ENCODE measurements around the gene AGPAT1. TPM values are rescaled to one million over a fixed set of nuclear protein-coding genes. Genes with fewer than 3 reads are reported as not detected.

Gene AGPAT1
- total and polyA plus RNA-seq, 2 of the 8 experiments (the other 6 are each of a cell fraction or from before 2014, with no cell fraction given), result 96.0 to 222 TPM

DNA sequence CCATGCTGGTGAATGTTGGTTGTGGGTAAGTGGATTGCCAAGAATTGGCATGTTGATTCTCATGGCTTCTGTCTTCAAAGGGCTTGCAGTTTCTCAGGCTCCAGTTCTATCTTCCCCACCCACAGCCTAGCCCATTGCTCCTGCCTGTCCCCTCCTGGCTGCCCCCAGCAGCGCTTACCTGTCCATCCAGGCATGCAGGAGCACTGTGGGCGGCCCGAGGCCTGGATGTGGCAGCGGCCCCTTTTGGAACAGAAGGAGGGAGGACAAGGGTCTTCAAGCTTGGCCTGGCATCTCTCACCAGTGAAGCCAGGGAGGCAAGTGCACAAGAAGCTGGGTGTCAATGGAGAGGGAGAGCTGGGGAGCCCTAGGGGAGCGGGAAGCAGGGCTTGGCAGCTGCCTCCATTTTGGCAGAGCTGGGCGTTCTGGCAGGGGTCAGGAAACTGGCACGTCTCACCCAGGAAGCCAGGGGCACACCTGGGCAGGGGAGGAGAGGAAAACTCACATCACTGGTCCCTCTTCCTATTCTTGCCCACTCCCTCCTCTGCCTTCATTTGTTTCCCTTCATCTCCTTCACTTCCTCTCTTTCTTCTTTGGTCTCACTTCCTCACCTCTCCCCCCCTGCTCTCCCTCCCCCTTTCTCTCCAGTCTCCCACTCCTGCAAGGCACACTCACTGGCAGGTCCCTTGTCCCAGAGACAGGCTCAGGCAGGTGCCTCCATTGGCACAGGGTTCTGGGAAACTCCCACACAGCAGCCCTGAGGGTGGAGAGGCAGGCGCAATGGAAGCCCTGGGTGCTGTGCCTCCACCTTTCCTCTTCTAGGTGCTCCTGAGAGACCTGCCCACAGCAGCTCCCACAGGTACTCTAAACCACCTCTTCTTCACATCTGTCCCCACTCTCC lies 46.7 kb upstream of the AGPAT1 start:
- Histone ChIP-seq H2BK5ac (ENCODE audit: low read depth, low read length) (peak overlapping the region; percentile 52; the same call in 1 of the 2 replicates), H3K4me3 (ENCODE audit: extremely low read depth in 1 of 4, insufficient read depth in 2 of 4, low read depth in 3 of 4, low read length in 4 of 4) (no peak overlapping the region), H3K27me3 (replicated peaks in 1 of 4; ENCODE audit: control insufficient read depth in 3 of 4, extremely low read depth in 1 of 4, insufficient read depth in 3 of 4, low read length in 3 of 4) (no peaks in the 10 kb centered on the region), H3K36me3 (ENCODE audit: control insufficient read depth in 2 of 4, insufficient read depth in 4 of 4, low read length in 3 of 4) (no peaks in the 10 kb centered on the region), H2BK20ac (ENCODE audit: low read length) (no peak overlapping the region), H3K4ac (replicated peaks; ENCODE audit: insufficient read length, low read depth, low read length) (no peak overlapping the region), H3K9me3 (ENCODE audit: insufficient read depth in 2 of 2, low read depth in 1 of 2, low read length in 1 of 2) (no peaks in the 10 kb centered on the region), H2BK15ac (ENCODE audit: low read length) (no peak overlapping the region), H3K56ac (replicated peaks; ENCODE audit: insufficient read length, low read depth, low read length) (no peak overlapping the region), H3K4me1 (replicated peaks in 1 of 4; ENCODE audit: control insufficient read depth in 3 of 4, insufficient read depth in 4 of 4, low read length in 3 of 4) (peaks cover 0 to 9% (median under 1%) of the 10 kb centered on the region in 4 experiments; a peak in 1 of 7 replicates), H3K9ac (replicated peaks in 1 of 4; ENCODE audit: extremely low read depth in 1 of 4, low read depth in 3 of 4, low read length in 3 of 4) (no peak overlapping the region), H2BK12ac (ENCODE audit: low read depth, low read length) (no peak overlapping the region), H2AFZ (ENCODE audit: low read length) (no peak overlapping the region), H3K79me1 (ENCODE audit: low read depth, low read length) (no peaks in the 10 kb centered on the region), H4K91ac (replicated peaks; ENCODE audit: insufficient read length, low read length) (no peak overlapping the region), H2AK5ac (ENCODE audit: low read depth, low read length) (no peak overlapping the region), H3K23ac (ENCODE audit: insufficient read length) (no peak overlapping the region), H3K27ac (ENCODE audit: low read depth, low read length) (no peak overlapping the region), H3K23me2 (ENCODE audit: low read depth, low read length) (no peaks in the 10 kb centered on the region), H4K20me1 (replicated peaks in 1 of 2; ENCODE audit: control insufficient read depth in 1 of 2, insufficient read depth in 2 of 2, low read length in 2 of 2) (no peaks in the 10 kb centered on the region), H3K79me2 (ENCODE audit: control insufficient read depth in 1 of 2, insufficient read depth in 2 of 2, low read length in 2 of 2) (no peaks in the 10 kb centered on the region), H4K8ac (ENCODE audit: extremely low read depth, insufficient read depth, low read length) (no peak overlapping the region; the same call in 1 of the 2 replicates), H3K4me2 (ENCODE audit: insufficient read depth in 1 of 2, low read depth in 2 of 2, low read length in 2 of 2) (no peak overlapping the region), H2BK120ac (replicated peaks; ENCODE audit: low read depth, low read length) (no peak overlapping the region), H3K14ac (ENCODE audit: insufficient read length) (no peak overlapping the region), H4K5ac (ENCODE audit: insufficient read length, low read depth, low read length) (no peak overlapping the region), H3K18ac (ENCODE audit: extremely low read depth, low read length) (no peak overlapping the region)
- DNase-seq (ENCODE audit: low read depth in 1 of 2, low spot score in 2 of 2), result no peak
- CTCF ChIA-PET (ENCODE audit: partially characterized antibody), result interaction anchor here (0.7 to 1.1 kb wide), 2 partner anchors 138 to 259 kb away, joined by 3 read pairs; no protein-coding TSS in a partner anchor
- POLR2A ChIA-PET (ENCODE audit: partially characterized antibody), result no interaction called here
- no peak for TF ChIP-seq SP1 (IDR thresholded peaks at IDR 0.05; ENCODE audit: low read depth, low read length)
- TF ChIP-seq, protein P1, sequence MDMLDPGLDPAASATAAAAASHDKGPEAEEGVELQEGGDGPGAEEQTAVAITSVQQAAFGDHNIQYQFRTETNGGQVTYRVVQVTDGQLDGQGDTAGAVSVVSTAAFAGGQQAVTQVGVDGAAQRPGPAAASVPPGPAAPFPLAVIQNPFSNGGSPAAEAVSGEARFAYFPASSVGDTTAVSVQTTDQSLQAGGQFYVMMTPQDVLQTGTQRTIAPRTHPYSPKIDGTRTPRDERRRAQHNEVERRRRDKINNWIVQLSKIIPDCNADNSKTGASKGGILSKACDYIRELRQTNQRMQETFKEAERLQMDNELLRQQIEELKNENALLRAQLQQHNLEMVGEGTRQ (IDR thresholded peaks at IDR 0.05; ENCODE audit: low read length), result no peak
- no peak for TF ChIP-seq RXRA (IDR thresholded peaks at IDR 0.05; ENCODE audit: insufficient read depth, low read depth, low read length)
- no peak for TF ChIP-seq TEAD4 (IDR thresholded peaks at IDR 0.05; ENCODE audit: low read depth, low read length)
- TF ChIP-seq SP4 (IDR thresholded peaks at IDR 0.05; ENCODE audit: low read length), result no peak
- TF ChIP-seq CEBPB (IDR thresholded peaks at IDR 0.05; ENCODE audit: low read depth, low read length), result no peak
- WGBS, 2 experiments (ENCODE audit: extremely low coverage in 1 of 2, insufficient coverage in 1 of 2, insufficient read length in 1 of 2, insufficient replicate concordance in 2 of 2, low coverage in 1 of 2, low lambda C conversion rate in 2 of 2, missing lambda C conversion rate in 1 of 2), result 92% methylated on average over 8 of the region's 8 CpGs; no CpG with 5 or more reads in 1 of the 2 experiments
- no peak for FAIRE-seq
